ENCODE data around the gene CACNA1S. TPM values are rescaled to one million over a fixed set of nuclear protein-coding genes. Genes with fewer than 3 reads are reported as not detected.

Gene CACNA1S
- total and polyA plus RNA-seq, 2 donors (not counting 1 experiment from before 2014, with no cell fraction given), result not detected

DNA sequence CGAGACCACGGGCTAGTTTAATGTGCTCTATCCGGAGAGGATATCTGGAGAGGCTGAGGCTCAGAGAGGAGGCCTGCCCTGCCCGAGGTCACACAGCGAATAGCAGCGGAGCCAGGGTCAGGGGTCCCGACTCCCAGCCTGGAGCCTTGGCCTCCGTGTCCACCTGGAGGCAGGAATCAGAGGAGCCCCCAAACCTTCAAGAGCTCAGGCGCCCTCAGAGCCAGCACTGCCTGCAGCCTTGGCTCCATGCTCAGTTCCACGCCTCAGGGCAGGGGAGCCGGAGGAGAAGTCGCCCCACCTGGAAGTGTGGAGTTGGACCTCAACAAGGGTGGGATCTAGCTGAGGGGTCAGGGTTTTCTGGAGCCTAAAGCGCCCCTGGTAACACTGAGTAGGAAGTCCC lies 16.7 kb upstream of the CACNA1S start:
- 96% methylated on average over 13 of the region's 13 CpGs for whole genome bisulfite sequencing (ENCODE audit: insufficient coverage)
- no peak overlapping the region for H3K4me3 Mint-ChIP-seq
- Histone ChIP-seq H3K36me3 (replicated peaks in 1 of 2; ENCODE audit: control extremely low read depth in 1 of 2, control insufficient read depth in 1 of 2, extremely low read depth in 1 of 2, insufficient read depth in 2 of 2, low read length in 1 of 2) (no peaks in the 10 kb centered on the region), H3K27me3 (replicated peaks in 1 of 4; ENCODE audit: control extremely low read depth in 1 of 4, control insufficient read depth in 3 of 4, insufficient read depth in 4 of 4, low read length in 3 of 4) (peaks cover 0 to 3% (median 0%) of the 10 kb centered on the region in 4 experiments), H3K4me1 (ENCODE audit: control insufficient read depth in 2 of 2, insufficient read depth in 2 of 2, low read length in 2 of 2) (no peaks in the 10 kb centered on the region), H2AFZ (ENCODE audit: insufficient read depth, low read depth, low read length, poor library complexity, severe bottlenecking) (no peak overlapping the region), H3K4me3 (ENCODE audit: control extremely low read depth in 1 of 5, extremely low read depth in 1 of 5, insufficient read depth in 1 of 5, low read depth in 2 of 5, low read length in 4 of 5) (no peak overlapping the region), H3K27ac (ENCODE audit: low read length in 2 of 2) (no peak overlapping the region), H3K79me2 (ENCODE audit: control insufficient read depth, insufficient read depth, low read length) (no peaks in the 10 kb centered on the region), H3K9ac (ENCODE audit: low read length) (no peak overlapping the region), H3K4me2 (replicated peaks; ENCODE audit: low read depth, low read length, poor library complexity, severe bottlenecking) (no peak overlapping the region), H3K9me3 (ENCODE audit: control extremely low read depth in 1 of 3, control insufficient read depth in 2 of 3, insufficient read depth in 1 of 3, low read length in 2 of 3) (no peaks in the 10 kb centered on the region), H4K20me1 (ENCODE audit: control insufficient read depth, insufficient read depth, low read length, poor library complexity, severe bottlenecking) (no peaks in the 10 kb centered on the region)
- ChIA-PET POLR2A (no interaction called here), CTCF (no interaction called here)
- H3K27me3 Mint-ChIP-seq, result peaks cover 11% of the 10 kb centered on the region
- peaks cover 3% of the 10 kb centered on the region for H3K9me3 Mint-ChIP-seq (ENCODE audit: insufficient read depth)
- no peak for TF ChIP-seq EZH2 (IDR thresholded peaks at IDR 0.05; ENCODE audit: borderline replicate concordance, insufficient read depth, low read depth, low read length, poor library complexity, severe bottlenecking)
- TF ChIP-seq, protein P1, sequence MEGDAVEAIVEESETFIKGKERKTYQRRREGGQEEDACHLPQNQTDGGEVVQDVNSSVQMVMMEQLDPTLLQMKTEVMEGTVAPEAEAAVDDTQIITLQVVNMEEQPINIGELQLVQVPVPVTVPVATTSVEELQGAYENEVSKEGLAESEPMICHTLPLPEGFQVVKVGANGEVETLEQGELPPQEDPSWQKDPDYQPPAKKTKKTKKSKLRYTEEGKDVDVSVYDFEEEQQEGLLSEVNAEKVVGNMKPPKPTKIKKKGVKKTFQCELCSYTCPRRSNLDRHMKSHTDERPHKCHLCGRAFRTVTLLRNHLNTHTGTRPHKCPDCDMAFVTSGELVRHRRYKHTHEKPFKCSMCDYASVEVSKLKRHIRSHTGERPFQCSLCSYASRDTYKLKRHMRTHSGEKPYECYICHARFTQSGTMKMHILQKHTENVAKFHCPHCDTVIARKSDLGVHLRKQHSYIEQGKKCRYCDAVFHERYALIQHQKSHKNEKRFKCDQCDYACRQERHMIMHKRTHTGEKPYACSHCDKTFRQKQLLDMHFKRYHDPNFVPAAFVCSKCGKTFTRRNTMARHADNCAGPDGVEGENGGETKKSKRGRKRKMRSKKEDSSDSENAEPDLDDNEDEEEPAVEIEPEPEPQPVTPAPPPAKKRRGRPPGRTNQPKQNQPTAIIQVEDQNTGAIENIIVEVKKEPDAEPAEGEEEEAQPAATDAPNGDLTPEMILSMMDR (IDR thresholded peaks at IDR 0.05), result no peak
- DNase-seq (no peak), ATAC-seq (ENCODE audit: low read depth) (no peak)
- no peaks in the 10 kb centered on the region for H3K4me1 Mint-ChIP-seq
- H3K27ac Mint-ChIP-seq, result no peak overlapping the region
- intact Hi-C loops (cut with micrococcal nuclease), result no loop called here

DNA sequence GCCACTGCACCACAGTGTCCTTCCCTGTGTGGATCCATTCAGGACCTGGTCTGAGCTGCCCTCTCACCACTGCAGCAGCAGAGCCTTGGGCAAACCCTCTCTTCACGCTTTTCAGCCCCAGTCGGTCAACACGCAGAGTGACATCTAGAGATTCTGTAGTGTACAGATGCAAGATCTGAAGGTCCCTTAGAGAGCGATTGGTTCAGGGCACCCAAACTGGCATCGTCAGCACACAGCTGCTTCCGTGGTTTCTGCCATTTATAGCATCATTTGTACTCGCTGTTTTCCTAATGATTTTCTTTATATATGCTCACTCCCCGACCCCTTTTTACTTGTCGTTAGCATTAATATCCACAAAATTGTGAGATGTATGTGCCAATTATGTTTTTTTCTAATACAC lies 16.2 kb upstream of the CACNA1S start:
- Histone ChIP-seq H3K9ac (ENCODE audit: low read length) (no peak overlapping the region), H3K9me3 (ENCODE audit: control extremely low read depth in 1 of 3, control insufficient read depth in 2 of 3, insufficient read depth in 1 of 3, low read length in 2 of 3) (no peaks in the 10 kb centered on the region), H3K36me3 (replicated peaks in 1 of 2; ENCODE audit: control extremely low read depth in 1 of 2, control insufficient read depth in 1 of 2, extremely low read depth in 1 of 2, insufficient read depth in 2 of 2, low read length in 1 of 2) (no peaks in the 10 kb centered on the region), H3K79me2 (ENCODE audit: control insufficient read depth, insufficient read depth, low read length) (no peaks in the 10 kb centered on the region), H3K27me3 (replicated peaks in 1 of 4; ENCODE audit: control extremely low read depth in 1 of 4, control insufficient read depth in 3 of 4, insufficient read depth in 4 of 4, low read length in 3 of 4) (peaks cover 0 to 3% (median 0%) of the 10 kb centered on the region in 4 experiments), H3K4me3 (ENCODE audit: control extremely low read depth in 1 of 5, extremely low read depth in 1 of 5, insufficient read depth in 1 of 5, low read depth in 2 of 5, low read length in 4 of 5) (no peak overlapping the region), H3K4me1 (ENCODE audit: control insufficient read depth in 2 of 2, insufficient read depth in 2 of 2, low read length in 2 of 2) (no peaks in the 10 kb centered on the region), H3K27ac (ENCODE audit: low read length in 2 of 2) (no peak overlapping the region), H3K4me2 (replicated peaks; ENCODE audit: low read depth, low read length, poor library complexity, severe bottlenecking) (no peak overlapping the region), H4K20me1 (ENCODE audit: control insufficient read depth, insufficient read depth, low read length, poor library complexity, severe bottlenecking) (no peaks in the 10 kb centered on the region), H2AFZ (ENCODE audit: insufficient read depth, low read depth, low read length, poor library complexity, severe bottlenecking) (no peak overlapping the region)
- no peak for TF ChIP-seq EZH2 (IDR thresholded peaks at IDR 0.05; ENCODE audit: borderline replicate concordance, insufficient read depth, low read depth, low read length, poor library complexity, severe bottlenecking)
- TF ChIP-seq, protein P1 (IDR thresholded peaks at IDR 0.05), result no peak
- intact Hi-C loops (cut with micrococcal nuclease), result no loop called here
- Mint-ChIP-seq H3K27ac (no peak overlapping the region), H3K27me3 (peaks cover 14% of the 10 kb centered on the region), H3K9me3 (ENCODE audit: insufficient read depth) (peaks cover 3% of the 10 kb centered on the region), H3K4me1 (no peaks in the 10 kb centered on the region), H3K4me3 (no peak overlapping the region)
- DNase-seq (no peak), ATAC-seq (ENCODE audit: low read depth) (no peak)
- WGBS (ENCODE audit: insufficient coverage), result 15% methylated on average over 5 of the region's 9 CpGs
- POLR2A ChIA-PET, result no interaction called here
- CTCF ChIA-PET, result interaction anchor here (0.6 kb wide), 1 partner anchor 21 kb away, joined by 3 read pairs; no protein-coding TSS in a partner anchor

All from B cell (primary cell).